ENCODE results near the gene MEF2D. TPM values are rescaled to one million over a fixed set of nuclear protein-coding genes. Genes with fewer than 3 reads are reported as not detected.

The MEF2D gene
- total RNA-seq, 2 donors from 2014 or later: 76.1 to 101 TPM

DNA sequence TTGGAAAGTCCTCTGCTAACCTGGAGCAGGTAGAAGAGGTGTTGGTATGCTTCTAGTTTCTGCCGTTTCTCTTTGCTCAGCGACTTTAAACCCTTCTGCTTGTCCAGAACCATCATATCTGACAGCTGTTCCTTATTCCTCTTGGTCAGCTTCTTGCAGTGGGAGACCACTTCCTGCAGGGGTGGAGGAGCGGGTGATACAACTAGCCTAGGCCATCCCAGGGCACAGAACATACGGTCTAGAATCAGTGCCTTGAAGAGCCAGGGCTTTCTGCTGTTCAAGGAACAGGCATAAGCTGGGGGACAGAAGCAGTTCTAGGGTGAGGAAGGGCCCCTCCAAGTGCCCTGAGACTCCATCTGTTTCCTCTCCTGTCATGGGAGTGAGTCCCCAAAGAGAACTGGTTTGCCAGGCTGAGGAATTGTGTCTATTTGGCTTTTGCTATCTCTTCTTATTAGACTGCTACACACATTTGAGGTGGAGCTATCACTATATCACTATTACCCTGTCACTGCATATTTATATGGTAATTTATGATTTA lies 39.3 kb upstream of the MEF2D start:
- H3K4me1 ChIP-seq (ENCODE audit: control insufficient read depth in 1 of 2, low read depth in 2 of 2): no peaks in the 10 kb centered on the region
- ATAC-seq (ENCODE audit: insufficient number of reproducible peaks, low FRiP score, low read depth) (no peak), DNase-seq (ENCODE audit: low spot score) (no peak)
- H3K27me3 ChIP-seq (replicated peaks; ENCODE audit: insufficient read depth): no peaks in the 10 kb centered on the region
- TF ChIP-seq, protein P1, sequence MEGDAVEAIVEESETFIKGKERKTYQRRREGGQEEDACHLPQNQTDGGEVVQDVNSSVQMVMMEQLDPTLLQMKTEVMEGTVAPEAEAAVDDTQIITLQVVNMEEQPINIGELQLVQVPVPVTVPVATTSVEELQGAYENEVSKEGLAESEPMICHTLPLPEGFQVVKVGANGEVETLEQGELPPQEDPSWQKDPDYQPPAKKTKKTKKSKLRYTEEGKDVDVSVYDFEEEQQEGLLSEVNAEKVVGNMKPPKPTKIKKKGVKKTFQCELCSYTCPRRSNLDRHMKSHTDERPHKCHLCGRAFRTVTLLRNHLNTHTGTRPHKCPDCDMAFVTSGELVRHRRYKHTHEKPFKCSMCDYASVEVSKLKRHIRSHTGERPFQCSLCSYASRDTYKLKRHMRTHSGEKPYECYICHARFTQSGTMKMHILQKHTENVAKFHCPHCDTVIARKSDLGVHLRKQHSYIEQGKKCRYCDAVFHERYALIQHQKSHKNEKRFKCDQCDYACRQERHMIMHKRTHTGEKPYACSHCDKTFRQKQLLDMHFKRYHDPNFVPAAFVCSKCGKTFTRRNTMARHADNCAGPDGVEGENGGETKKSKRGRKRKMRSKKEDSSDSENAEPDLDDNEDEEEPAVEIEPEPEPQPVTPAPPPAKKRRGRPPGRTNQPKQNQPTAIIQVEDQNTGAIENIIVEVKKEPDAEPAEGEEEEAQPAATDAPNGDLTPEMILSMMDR (IDR thresholded peaks at IDR 0.05): no peak
- H3K36me3 ChIP-seq: no peaks in the 10 kb centered on the region
- H3K27ac ChIP-seq: no peak overlapping the region
- no peak overlapping the region for H3K4me3 ChIP-seq
- no peaks in the 10 kb centered on the region for H3K9me3 ChIP-seq

DNA sequence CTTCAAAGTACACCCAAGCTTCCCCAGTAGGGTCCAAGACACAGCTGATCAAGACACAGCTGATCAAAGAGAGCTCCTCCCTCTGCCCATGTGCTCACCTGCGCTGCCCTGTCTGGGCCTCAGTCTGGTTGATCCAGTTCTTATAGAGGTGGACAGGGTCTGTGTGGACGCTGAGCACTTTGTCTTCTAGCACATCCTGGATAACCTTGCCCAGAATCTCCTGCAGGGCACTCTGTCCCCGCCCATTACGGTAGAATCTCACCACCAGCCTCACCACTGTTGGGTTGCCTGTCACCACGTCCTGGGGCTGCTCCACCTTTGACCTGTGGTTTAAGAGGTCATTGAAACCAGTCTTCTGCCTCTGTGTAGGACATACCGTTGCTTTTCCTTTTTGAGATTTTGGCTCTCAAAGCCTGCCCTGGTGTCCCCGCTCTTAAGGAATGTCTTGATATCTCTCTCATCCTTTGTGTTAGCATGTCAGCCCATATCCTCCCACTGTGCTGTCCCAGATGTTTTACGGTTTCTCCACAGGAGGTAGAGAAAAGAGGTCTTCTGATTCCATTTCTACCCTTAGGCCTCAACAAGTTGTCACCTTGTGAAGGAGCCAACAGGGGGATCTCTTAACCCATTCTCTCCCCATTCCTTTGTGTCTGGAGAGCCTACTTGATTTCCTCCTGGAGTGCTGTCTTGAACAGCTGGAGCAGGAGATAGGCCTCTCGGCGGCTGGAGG lies 38.3 kb upstream of the MEF2D start:
- no peaks in the 10 kb centered on the region for H3K9me3 ChIP-seq
- TF ChIP-seq, protein P1 (IDR thresholded peaks at IDR 0.05): no peak
- ATAC-seq (ENCODE audit: insufficient number of reproducible peaks, low FRiP score, low read depth) (no peak), DNase-seq (ENCODE audit: low spot score) (no peak)
- H3K27me3 ChIP-seq (replicated peaks; ENCODE audit: insufficient read depth): no peaks in the 10 kb centered on the region
- no peak overlapping the region for H3K27ac ChIP-seq
- H3K4me1 ChIP-seq (ENCODE audit: control insufficient read depth in 1 of 2, low read depth in 2 of 2): no peaks in the 10 kb centered on the region
- no peaks in the 10 kb centered on the region for H3K36me3 ChIP-seq
- H3K4me3 ChIP-seq: no peak overlapping the region

DNA sequence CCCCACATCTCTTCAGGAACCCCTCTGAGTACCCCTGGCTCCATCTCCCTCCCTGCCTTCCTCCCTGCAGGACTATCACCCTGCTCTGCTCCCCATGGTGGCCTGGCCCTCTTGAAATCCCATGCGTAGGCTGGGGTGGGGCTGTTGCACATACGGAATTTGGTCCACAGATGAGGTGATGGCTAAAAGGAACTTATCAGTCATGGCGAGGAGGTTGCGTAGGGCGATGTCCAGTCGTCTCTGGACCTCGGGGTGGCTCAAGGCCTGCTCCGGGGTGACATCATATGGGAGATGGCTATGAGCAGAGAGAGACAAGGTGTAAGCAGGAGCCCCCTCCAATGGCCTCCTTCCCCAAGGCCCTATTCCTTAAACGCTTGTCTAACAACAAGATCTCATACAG lies 36.5 kb upstream of the MEF2D start:
- no peak for DNase-seq (ENCODE audit: low spot score)
- H3K27me3 ChIP-seq (replicated peaks; ENCODE audit: insufficient read depth): no peaks in the 10 kb centered on the region
- no peak overlapping the region for H3K4me3 ChIP-seq
- H3K36me3 ChIP-seq: no peaks in the 10 kb centered on the region
- no peaks in the 10 kb centered on the region for H3K9me3 ChIP-seq
- TF ChIP-seq, protein P1 (IDR thresholded peaks at IDR 0.05): no peak
- ATAC-seq (ENCODE audit: insufficient number of reproducible peaks, low FRiP score, low read depth): no peak
- H3K4me1 ChIP-seq (ENCODE audit: control insufficient read depth in 1 of 2, low read depth in 2 of 2): no peaks in the 10 kb centered on the region
- no peak overlapping the region for H3K27ac ChIP-seq

DNA sequence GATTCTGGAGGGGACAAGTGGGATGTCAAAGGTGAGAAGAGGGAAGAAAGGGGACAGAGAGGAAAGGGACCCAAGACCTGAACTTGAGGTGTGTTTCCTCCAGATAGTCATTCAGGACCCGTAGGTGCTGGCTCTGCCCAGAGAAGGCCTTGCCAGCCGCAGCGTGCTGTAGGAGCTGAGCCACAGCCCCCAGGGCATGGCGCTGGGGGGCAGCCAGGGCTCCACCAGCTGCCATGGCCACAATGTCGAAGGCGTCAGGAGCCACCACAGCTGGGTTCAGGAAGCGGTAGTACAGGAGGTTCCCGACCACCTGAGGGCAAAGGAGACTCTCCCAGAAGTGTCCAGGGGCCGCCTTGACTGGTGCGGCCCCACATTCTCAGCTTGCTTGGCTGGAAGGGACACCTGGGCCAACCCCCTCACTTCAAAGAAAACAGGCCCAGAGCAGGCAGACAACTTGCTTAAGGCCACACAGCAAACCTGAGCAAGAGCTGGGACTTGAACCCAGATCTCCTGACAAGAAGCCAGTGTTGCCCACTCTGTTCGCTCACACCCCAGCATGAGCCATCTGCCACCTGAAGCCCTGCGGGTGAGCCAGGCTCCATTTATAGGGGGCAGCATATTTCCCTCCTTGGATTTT lies 34.0 kb upstream of the MEF2D start:
- Histone ChIP-seq H3K4me3 (no peak overlapping the region), H3K36me3 (no peaks in the 10 kb centered on the region), H3K9me3 (no peaks in the 10 kb centered on the region), H3K4me1 (ENCODE audit: control insufficient read depth in 1 of 2, low read depth in 2 of 2) (no peaks in the 10 kb centered on the region), H3K27ac (no peak overlapping the region), H3K27me3 (replicated peaks; ENCODE audit: insufficient read depth) (no peaks in the 10 kb centered on the region)
- TF ChIP-seq, protein P1 (IDR thresholded peaks at IDR 0.05): no peak
- no peak for DNase-seq (ENCODE audit: low spot score)
- no peak for ATAC-seq (ENCODE audit: insufficient number of reproducible peaks, low FRiP score, low read depth)

DNA sequence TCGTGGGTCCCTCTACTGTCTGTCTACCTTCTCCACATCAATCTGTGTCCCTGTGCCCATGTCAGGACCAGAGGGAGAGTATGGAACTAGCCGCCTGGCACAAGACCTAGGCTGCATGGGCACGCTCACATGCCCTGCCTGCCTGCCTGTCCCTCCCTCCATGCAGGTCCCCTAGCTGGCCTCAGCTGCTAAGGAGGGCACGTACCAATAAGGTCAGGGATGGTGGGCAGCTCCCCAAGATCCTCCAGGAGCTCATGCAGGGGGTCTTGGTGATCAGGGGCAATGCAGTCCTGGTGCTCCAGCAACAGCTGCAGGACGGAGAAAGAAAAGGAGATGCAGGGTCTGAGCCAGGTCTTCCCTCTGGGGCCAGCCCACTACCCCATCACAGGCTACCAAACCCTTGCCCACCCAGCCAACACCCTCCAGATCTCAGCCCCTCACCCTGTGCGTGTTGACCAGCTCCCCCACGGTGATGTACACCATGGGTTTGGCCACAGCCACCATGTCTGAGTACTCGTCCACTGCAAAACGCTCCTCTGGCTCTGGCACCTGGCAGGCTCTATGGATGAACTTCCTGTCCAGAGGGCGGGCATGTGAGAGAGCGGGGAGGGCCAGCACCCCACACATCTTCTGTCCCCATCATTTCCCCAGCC lies 33.1 kb upstream of the MEF2D start:
- H3K4me1 ChIP-seq (ENCODE audit: control insufficient read depth in 1 of 2, low read depth in 2 of 2): no peaks in the 10 kb centered on the region
- no peak overlapping the region for H3K27ac ChIP-seq
- DNase-seq (ENCODE audit: low spot score) (no peak), ATAC-seq (ENCODE audit: insufficient number of reproducible peaks, low FRiP score, low read depth) (no peak)
- no peaks in the 10 kb centered on the region for H3K36me3 ChIP-seq
- TF ChIP-seq, protein P1 (IDR thresholded peaks at IDR 0.05): no peak
- H3K4me3 ChIP-seq: no peak overlapping the region
- H3K9me3 ChIP-seq: no peaks in the 10 kb centered on the region
- H3K27me3 ChIP-seq (replicated peaks; ENCODE audit: insufficient read depth): no peaks in the 10 kb centered on the region

All from thoracic aorta (tissue), 2 donors.